Left colon (tissue), 2 donors: ENCODE results near the gene CENPO. TPM values are rescaled to one million over a fixed set of nuclear protein-coding genes. Genes with fewer than 3 reads are reported as not detected.

ENCODE experiments used
- ATAC-seq: fragments of 200-7000 bp; cut with Tn5 transposase; one replicate; pipeline ENCODE4 v1.9.1; 2020; ENCODE audit warnings: mild to moderate bottlenecking, moderate library complexity
- DNase-seq, 2 donors: peaks; one replicate each; pipeline ENCODE4 v3.0.0-alpha.2; 2020
- intact Hi-C, 2 donors: fragments of 100-400 bp; cut with DNase I in 1 of 2; cut with micrococcal nuclease in 1 of 2; formaldehyde crosslinking; loops; one replicate each; pipeline versions ENCODE4 v1.11.2 to v1.14.0; 2022; cut with DNase I, micrococcal nuclease
- total RNA-seq, 2 donors: library from RNA; stranded (reverse); fragmentation: NEBNext Ultra II Directional; extraction: Animal tissue kit (Norgen Biotek cat#: 25700); gene quantifications; one replicate each; pipeline ENCODE4 v1.2.1, GENCODE V29; 2021
- donor health status: DM: no; HTN: no; CAD: no.
- donor health status: DM: yes; HTN: yes; CAD: no.

The CENPO gene
- total RNA-seq, 2 donors from 2014 or later = 9.8 to 10.8 TPM

DNA sequence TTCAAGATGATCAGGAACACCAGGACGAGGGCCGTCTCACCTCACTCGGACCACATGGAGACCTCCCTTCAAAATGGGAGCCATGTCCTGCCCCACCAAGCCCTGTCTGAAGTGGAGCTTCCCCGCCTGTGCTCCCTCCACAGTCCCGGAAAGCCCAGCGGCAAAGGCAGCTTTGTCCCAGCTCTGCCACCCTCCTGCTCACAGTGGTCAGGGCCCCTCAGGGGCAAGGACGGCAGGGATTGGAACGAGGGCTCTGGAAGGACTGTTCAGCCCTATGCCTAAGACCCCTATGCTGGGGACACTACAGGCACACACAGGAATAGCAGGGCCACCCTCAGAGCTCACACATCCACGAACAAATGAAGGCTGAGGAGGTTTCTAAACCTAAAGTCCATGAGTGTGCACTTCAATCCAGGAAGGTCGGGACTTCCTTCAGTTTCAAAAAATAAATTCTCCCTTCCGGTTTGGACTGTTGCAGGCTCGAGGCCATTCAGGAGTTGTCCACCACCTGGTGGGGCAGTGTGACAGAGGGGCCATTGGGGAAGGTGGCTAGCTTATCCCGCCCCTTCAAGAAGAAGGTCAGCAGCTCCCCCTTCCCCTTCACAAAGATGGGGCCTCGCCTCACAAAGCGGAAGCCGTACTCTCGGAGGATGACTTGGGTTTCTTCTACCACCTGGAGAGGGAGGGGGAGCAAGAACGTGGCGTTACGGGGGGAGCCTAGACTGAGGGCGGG is 26.4 kb downstream of the CENPO start:
- ATAC-seq (no peak), DNase-seq (peak in 1 of 2 donors; percentile 1)
- intact Hi-C loops = loop anchor here in 1 of 2 donors (10.0 kb wide), 1 partner anchor 415 kb away; no protein-coding TSS in a partner anchor

DNA sequence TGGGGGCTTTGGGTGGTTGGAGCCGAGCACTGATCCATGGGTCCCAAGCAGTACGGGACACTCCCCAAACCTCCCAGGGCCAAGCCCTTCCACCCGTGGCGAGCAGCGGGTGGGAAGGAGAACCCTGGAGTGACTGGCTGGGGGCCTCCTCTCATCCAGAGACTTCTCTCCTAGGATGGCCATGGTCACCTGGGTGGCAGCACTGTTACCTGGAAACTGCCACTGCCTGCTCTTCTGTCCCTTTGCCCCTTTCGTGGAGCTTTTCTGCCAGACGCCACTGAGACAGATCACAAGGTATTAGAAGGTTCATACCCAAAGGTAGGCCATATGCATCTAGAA is 26.9 kb downstream of the CENPO start:
- DNase-seq (no peak), ATAC-seq (no peak)
- intact Hi-C loops = loop anchor here in 1 of 2 donors (10.0 kb wide), 1 partner anchor 415 kb away; no protein-coding TSS in a partner anchor

DNA sequence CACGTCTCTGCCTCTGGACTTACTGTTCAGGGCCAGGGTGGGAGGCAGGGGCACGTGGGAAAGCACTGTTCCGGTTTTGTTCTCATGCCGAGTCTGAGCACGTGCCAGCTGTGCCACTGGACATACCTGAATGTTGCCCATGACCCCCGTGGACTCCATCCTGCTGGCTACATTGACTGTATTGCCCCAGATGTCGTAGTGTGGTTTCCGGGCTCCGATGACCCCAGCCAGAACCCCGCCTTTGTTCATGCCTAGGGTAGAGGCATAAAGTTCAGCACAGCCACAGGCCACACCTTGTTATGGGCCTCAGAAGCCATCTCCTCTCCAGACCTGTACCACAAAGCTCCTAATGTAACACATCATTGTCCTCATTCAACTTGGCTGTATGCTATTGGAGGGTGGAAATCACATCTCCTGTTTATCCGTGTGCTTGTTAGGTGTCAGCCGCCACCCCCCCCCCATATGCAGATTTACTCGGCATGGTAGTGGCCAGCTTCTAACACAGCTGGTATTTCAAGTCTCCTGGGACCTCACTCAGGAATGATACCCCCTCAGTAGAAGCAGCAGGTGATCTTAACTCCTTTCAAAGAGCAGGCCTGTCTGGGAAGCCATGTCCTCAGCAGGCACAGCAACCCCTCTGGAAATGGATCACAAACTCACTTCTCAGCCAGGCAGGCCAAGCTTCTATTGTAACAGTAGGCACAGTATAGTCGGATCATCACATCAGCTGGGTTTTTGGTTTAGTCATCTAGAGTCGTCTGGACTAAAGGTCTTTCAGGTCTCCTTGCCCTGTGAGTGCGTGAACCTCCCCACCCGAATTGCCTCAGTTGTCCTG is 27.6 kb downstream of the CENPO start:
- ATAC-seq (peak; percentile 54), DNase-seq (no peak)
- intact Hi-C loops = loop anchor here in 1 of 2 donors (10.0 kb wide), 1 partner anchor 416 kb away; no protein-coding TSS in a partner anchor

DNA sequence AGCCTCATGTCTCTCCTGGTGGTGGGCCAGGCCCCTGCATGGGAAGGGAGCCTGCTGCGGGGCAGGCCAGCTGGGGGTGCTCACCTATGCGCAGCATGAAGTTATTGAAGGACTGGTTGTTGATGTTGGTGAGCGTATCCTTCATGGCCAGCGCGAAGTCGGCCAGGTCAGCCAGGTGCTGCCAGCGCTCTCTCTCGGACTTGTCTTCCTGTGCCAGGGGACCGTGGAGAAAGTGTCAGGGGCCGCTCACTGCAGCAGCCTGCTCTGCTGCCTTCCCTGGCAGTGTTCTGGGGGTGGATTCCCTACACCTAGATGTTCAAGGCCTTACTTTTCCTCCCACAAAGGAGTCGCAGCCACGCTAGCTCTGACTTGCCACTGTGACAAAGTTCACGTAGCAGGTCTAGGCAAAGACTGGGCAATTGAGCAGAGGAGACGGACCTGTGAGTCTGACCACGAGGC is 28.2 kb downstream of the CENPO start:
- ATAC-seq (no peak), DNase-seq (no peak)
- intact Hi-C loops = loop anchor here in 1 of 2 donors (10.0 kb wide), 1 partner anchor 417 kb away; no protein-coding TSS in a partner anchor

DNA sequence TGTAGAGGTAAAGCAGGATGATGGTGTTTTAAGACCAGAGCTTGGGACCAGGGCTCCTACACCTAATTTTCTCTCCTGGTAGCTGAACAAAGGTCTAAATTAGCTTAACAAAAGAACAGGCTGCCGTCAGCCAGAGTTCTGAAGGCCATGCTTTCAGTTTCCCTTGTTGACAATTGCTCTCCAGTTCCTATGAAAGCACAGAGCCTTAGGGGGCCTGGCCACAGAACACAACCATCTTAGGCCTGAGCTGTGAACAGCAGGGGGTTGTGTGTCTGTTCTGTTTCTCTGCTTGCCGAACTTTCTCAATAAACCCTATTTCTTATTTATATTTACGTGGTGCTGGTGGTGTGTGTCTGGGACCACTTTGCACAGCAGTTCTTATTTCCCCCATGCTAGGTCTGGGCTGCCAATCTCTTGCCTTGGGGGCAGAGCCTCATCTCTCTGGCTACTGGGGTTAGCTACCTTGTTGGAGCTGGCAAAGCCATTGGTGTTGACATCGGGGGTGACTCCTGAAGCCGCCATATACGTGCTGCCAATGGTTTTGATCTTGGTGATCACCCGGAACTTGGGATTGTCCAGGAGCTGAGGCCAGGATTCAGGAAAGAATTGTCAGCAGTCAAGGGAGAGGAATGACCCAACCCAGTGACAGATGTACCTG is 29.0 kb downstream of the CENPO start:
- ATAC-seq (no peak), DNase-seq (no peak)
- intact Hi-C loops = loop anchor here in 1 of 2 donors (10.0 kb wide), 1 partner anchor 417 kb away; no protein-coding TSS in a partner anchor

DNA sequence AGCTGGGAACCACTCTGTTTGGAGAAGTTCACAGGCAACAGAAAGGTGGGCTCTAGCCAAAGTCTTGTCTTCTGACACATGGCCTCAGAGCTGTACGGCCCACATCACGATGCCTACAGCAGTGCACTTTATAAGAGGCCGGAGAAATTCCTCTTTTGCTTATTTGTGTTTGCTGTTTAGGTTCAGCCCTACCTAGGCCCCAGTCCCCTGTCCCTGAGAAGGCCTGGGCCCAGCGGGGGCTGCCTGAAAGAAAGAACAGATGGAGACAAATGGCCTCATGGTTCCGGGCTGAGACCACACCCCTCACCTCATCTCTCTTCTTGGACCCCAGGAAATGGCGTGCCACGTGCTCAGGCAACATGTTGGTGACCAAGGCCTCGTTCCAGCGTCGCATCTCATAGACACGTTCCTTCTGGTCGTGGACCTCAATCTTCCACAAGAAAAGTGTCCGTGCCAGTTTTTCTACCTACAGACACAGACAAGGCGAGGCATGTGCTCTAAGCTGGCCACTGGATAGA is 30.9 kb downstream of the CENPO start:
- no peak for DNase-seq
- intact Hi-C loops = loop anchor here in 1 of 2 donors (10.0 kb wide), 1 partner anchor 419 kb away; no protein-coding TSS in a partner anchor

DNA sequence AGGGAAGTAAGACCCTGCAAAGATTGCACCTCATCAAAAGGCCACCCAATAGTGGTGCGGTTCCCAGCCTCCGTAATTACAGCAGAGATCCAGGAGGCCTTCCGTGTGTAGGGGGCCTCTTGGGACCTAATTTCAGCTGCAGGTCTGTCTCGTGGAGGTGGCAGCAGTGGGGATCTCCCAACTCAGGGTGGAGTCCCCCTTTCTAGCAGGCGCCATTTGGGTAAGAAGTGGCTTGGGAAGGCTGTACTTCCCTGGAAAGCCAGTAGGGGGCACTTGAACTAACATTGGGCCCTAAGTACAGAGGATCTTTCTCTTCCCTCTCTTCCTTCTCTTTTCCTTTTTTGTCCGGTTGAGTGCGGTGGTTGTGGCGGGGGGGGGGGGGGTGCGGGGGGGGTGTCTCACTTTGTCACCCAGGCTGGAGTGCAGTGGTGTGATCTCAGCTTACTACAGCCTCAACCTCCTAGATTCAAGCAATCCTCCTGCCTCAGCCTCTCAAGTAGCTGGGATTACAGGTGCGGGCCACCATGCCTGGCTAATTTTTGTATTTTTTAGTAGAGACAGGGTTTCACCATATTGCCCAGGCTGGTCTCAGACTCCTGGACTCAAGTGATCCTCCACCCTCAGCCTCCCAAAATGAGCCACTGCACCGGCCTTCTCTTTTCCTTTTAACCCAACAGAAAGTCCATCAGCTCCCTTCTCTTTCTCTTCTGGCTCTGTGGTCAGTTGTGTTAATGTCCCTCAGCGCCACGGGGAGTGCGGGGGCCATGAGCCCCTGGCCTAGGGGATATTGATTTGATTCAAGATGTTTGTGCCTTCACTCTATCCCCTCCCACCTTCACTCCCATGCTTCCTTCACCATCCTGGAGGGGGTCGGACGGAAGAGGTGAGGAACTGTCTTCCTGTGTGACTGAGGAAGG is 32.0 kb downstream of the CENPO start:
- DNase-seq = peak in 1 of 2 donors; percentile 11
- ATAC-seq = no peak
- intact Hi-C loops = loop anchor here (5.0 to 10.0 kb wide), 2 partner anchors 413 to 420 kb away; no protein-coding TSS in a partner anchor

More for the DNA sequence above, 30.9 kb downstream of the CENPO start:
- ATAC-seq = no peak

DNA sequence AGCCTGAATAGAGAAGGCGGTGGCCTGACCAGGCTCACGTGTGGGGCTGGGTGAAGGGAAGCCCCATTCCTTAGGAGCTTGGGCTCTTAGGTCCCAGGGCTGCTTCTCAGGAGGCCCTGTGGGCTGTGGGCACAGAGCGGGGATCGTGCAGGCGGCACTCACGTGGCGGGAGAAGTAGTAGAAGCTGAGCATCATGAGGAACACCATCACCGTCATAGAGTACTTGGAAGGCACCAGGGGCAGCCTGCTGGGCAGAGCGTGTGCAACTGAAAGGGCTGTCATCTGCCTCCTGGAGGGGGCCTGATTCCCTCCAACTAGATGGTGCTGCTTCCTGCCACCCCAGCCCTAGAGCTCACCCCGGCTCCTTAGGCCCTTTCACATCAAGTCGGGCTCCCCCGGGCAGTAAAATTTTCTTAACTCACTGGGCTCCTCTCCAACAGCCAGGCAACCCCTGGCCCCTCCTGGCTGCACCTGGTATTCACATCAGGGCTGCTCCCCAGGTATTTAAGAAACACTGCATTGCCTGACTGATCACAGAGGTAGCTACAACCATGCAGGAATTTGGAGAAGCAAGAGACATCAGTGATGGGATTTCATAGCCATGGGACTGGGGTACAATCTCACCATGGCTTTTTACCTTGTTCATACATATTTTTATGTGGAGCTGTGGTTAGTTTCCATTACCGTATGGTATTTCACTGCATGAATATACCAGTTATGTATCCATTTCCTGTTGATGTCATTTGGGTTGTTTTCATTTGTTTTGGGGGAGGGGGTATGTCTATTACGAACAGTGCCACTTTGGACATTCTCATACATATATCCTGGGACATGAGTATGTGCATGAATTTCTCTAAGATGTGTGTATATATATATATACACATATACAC is 32.9 kb downstream of the CENPO start:
- intact Hi-C loops = loop anchor here (5.0 to 10.0 kb wide), 2 partner anchors 414 to 421 kb away; no protein-coding TSS in a partner anchor
- DNase-seq (peak in 1 of 2 donors; percentile 5), ATAC-seq (no peak)

DNA sequence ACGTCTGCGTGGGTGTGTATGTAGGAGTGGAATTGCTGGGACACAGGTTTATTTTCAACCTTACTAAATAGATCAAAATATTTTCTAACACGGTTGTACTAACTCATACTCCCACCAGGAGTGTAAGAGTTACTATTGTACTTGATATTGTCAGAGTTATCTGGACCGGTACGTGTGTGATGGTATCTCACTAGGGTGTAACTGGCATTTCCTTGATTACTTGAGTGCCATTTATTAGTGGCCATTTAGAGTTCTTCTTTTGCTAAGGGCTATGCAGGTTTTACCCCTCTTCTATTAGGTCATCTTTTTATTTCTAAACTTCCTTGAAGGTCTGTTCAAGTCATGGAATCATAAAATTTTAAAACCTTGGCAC is 33.5 kb downstream of the CENPO start:
- peak; percentile 10 for ATAC-seq
- no peak for DNase-seq
- intact Hi-C loops = loop anchor here (5.0 to 10.0 kb wide), 2 partner anchors 414 to 422 kb away; no protein-coding TSS in a partner anchor

DNA sequence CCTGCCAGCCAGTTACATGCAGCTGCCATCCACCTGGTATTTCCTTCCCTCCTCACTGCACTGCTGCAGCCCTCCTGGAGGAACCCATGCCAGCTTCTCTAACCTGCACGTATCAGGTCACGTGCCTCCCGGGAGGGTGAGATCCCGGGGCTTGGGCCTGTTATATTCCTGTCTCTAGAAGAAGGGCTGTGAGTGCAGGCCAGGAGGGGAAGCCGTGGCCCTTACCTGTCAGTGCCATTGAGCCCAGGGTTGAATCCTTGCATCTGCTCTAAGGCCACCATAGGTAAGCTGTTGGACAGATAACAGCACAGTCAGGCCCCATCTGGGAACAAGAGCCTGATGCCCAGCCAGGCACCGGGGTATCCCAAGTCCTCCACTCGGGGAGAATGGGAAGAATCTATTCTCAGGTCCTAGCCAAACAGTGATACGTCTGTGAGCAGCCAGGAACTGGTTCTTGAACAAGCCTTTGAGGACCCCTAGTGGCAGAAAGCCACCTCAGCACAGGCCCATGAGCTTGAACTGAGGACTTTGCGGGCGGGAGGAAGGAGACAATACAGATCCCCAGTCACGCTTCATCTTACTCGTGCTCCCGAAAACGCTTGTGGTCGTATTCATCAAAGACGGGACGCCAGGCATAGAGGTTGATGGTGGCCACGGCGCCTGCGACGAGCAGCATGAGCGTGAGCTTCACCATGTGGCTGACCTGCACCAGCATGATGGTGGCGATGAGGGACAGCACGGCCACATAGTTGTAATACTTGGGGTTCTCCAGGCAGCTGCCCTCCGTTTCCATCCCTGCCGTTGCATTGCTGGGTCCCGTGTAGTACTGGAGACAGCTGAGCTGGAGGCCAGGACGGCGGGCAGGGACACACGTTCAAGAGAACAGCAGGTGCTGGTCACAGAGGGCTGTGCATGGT is 34.4 kb downstream of the CENPO start:
- peak; percentile 89 for ATAC-seq
- peak; percentile 70 to 84 for DNase-seq
- intact Hi-C loops = loop anchor here (5.0 to 10.0 kb wide), 2 partner anchors 415 to 423 kb away; no protein-coding TSS in a partner anchor

DNA sequence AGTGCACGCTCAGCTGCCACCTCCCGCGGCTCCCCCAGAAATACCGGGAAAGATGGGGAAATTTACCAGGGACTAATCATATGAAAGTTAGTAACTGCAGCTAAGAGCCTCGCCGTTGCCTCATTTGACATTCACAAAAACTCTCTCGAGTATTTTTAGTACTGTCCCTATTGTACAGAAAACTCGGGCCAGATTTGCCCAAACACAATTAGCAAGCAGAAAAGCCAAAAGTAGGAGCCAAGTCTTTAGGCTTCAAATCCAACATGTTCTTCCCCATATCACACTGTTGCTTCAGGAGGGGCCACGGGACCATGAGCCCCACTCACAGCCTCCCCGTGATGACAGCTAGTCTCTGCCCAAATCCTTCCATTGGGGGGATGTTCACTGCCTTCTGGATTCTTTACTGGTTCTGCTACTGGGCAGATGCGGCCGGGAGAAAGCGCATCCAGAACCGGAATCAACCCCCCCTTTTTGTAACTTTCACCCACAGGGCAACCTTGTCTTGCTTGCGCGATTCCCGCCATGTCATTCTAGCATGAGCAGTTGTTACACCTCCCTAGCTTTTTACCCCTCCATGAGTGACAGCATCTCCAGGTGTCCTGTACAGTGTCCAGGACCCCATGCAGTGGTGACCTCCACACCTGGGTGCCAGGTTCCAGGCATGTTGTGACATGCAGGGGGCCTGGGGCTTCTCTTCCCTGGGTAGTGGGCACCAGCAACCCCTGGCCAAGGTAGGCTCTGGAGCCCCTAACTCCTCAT is 35.2 kb downstream of the CENPO start:
- intact Hi-C loops = loop anchor here (5.0 to 10.0 kb wide), 2 partner anchors 416 to 424 kb away; no protein-coding TSS in a partner anchor
- peak; percentile 1 to 8 for DNase-seq

DNA sequence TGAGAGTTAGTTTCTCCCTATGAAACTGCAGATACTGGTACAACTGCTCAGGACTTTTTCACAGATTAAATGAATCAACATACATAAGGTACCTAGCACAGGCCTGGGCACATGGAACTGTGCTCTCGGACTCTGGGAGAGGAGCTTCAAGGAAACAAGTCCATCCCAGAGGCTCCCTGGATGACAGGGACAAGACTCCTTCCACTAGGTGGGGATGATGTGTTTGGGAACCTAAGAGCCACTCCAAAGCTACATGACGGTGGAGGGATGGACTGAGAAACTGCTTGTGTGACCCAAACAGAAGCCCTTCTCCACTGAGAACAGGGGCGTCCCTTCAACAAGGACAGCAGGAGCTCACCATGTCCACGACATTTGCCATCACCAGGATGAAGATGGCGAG is 37.1 kb downstream of the CENPO start:
- no peak for DNase-seq
- intact Hi-C loops = no loop called here
- ATAC-seq = peak; percentile 28

More for the DNA sequence above, 35.2 kb downstream of the CENPO start:
- ATAC-seq = no peak

DNA sequence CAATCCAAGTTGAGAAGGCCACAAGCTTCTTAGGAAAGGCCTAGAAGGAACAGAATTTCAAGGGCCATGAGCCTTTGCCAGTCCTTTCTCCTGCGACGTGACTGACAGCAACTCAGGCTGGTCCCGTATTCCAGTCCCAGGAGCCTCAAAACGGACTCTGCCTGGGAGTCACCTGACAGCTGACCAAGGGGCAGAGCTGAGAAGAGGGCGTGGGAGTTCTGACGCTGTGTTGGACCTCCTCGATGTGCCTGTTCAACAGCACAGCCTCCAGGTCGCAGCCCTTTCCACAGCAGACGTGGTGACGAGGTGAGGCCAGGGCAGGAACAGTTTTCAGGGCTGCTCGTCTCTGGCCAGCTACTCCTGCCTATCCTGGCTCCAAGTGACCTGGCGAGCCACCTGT is 37.6 kb downstream of the CENPO start:
- intact Hi-C loops = no loop called here
- DNase-seq (no peak), ATAC-seq (no peak)

DNA sequence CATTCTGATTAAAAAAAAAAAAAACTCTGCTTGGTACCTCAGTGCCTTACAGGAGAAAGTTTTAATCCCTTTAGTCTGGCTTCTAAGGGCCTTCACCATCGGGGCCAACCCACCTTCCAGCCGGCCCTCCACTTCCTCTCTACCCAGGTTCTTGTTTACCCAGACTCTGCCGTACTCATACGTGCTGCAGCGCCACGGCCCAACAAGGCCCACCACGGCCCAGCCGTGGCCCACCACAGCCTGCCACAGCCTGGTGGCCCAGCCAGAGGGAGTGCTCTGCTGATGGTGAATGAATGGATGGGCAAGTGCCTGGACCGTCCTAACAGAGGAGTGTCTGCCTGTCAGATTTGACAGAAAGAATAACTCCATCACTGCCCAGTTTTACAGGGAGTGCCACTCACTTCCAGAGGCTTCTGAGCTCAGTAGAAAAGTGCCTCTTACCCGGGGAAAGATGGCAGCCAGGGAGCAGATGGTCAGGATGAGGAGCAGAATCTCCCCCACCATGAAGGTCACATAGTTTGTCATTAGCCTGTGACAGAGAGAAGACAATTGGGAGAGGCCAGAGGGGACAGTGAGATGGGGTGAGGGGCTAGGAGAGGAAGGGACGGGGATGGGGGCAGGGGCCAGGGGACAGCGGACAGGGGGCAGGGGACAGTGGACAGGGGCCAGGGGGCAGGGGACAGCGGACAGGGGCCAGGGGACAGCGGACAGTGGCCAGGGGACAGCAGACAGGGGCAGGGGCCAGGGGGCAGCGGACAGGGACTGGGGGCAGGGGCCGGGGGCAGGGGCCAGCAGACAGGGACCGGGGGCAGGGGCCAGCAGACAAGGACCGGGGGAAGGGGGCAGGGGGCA is 38.2 kb downstream of the CENPO start:
- intact Hi-C loops = no loop called here
- no peak for ATAC-seq

More for the DNA sequence above, 38.2 kb downstream of the CENPO start:
- no peak for DNase-seq
